Activated naive CD8-positive, alpha-beta T cell treated with anti-CD3 and anti-CD28 coated beads, Interleukin-2, amount 10 ng/mL, durations not matched to agents 7 days and 5 days (primary cell): ENCODE data around the gene GALNT2. TPM values are rescaled to one million over a fixed set of nuclear protein-coding genes. Genes with fewer than 3 reads are reported as not detected.

Source experiments
- ATAC-seq: fragments of 150-1000 bp; cut with Tn5 transposase; one replicate; pipeline ENCODE4 v1.10.0; 2021; ENCODE audit warnings: low read depth, moderate library complexity
- POLR2A ChIA-PET: fragments of 350-600 bp; sonication (Branson Sonifier 250); formaldehyde crosslinking; loops from one replicate; lab custom pipeline; 2021; ENCODE audit warnings: antibody characterized with exemption; lab: Charles Lee
- DNase-seq: peaks from one replicate; pipeline ENCODE4 v3.0.0; 2021
- H3K27ac Mint-ChIP-seq: one replicate; pipeline ENCODE4 v1.8.0; 2022; ENCODE audit warnings: mild to moderate bottlenecking, mixed read lengths
- H3K27me3 Mint-ChIP-seq: one replicate; pipeline ENCODE4 v1.8.0; 2022; ENCODE audit warnings: mild to moderate bottlenecking, moderate library complexity, mixed read lengths
- H3K36me3 Mint-ChIP-seq: one replicate; pipeline ENCODE4 v1.8.0; 2021; ENCODE audit warnings: mild to moderate bottlenecking, mixed read lengths
- H3K4me1 Mint-ChIP-seq: one replicate; pipeline ENCODE4 v1.8.0; 2021; ENCODE audit warnings: mixed read lengths
- H3K4me3 Mint-ChIP-seq: one replicate; pipeline ENCODE4 v1.8.0; 2022; ENCODE audit warnings: mild to moderate bottlenecking, moderate library complexity, mixed read lengths
- H3K9me3 Mint-ChIP-seq: one replicate; pipeline ENCODE4 v1.8.0; 2021; ENCODE audit warnings: mixed read lengths
- total RNA-seq, 2 experiments: library from RNA; stranded (reverse); gene quantifications; one replicate each; pipeline ENCODE4 v1.2.3, GENCODE V29; 2021

The GALNT2 gene
- total RNA-seq, 2 experiments from 2014 or later: 25.3 to 29.0 TPM

- Mint-ChIP-seq H3K4me3 (no peak overlapping the region), H3K4me1 (peaks cover 30% of the 10 kb centered on the region), H3K27me3 (no peaks in the 10 kb centered on the region), H3K36me3 (peaks cover 5% of the 10 kb centered on the region), H3K27ac (no peak overlapping the region), H3K9me3 (no peaks in the 10 kb centered on the region)
- POLR2A ChIA-PET: interaction anchor here (0.6 kb wide), 1 partner anchor 97 kb away, joined by 4 read pairs; no protein-coding TSS in a partner anchor
- no peak for ATAC-seq
- DNase-seq: no peak
These were observed 213.2 kb downstream of the GALNT2 start for GRCh38 chr1:230280054-230280795.

DNA sequence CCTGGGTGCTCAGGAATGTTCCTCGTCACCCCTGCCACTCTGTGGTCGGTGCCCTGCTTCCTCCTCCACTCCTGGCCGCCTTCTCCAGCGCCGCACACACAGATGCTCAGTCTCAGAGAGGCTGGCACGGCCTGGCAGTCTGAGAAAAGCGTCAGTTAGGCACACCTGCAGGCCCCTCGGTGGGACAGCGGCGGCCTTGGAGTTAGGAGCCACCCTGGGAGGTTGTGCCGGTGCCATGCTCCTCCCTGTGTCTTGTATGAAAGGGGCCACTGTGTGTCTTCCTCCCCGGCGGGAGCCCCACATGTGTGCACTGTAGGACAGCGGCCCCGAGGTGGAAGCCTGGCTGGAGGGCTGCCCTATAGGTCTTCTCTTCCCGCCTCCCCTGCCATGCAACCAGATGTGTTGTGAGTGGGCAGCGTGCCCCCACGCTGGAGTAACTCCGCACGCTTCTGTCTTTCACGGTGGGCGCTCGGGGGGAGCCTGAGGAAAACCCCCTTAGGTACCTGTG is 213.9 kb downstream of the GALNT2 start:
- POLR2A ChIA-PET: interaction anchor here (0.6 kb wide), 1 partner anchor 97 kb away, joined by 4 read pairs; no protein-coding TSS in a partner anchor
- Mint-ChIP-seq H3K4me3 (no peak overlapping the region), H3K36me3 (peaks cover 5% of the 10 kb centered on the region), H3K9me3 (no peaks in the 10 kb centered on the region), H3K4me1 (peaks cover 30% of the 10 kb centered on the region), H3K27me3 (no peaks in the 10 kb centered on the region), H3K27ac (peak overlapping the region; percentile 58)
- ATAC-seq (no peak), DNase-seq (peak; percentile 27)

DNA sequence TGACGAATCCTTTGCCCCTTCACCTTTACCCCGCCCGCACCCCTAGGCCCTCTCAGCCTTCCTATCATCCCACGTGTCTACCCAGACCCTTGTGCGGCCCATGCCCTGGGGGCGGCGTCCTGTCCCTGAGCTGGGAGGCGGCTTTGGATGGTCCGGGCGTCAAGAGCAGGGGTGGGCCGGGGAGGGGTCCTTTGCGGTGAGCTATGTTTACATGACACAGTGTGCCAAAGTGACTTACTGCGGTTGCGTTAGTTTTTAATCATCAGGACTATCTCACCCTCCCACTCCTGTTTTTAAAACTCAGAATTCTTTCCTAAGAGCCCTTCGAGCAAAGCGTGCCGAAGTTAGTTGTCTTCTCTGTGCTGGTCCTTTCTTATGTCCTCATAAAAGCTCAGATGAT is 214.5 kb downstream of the GALNT2 start:
- POLR2A ChIA-PET: no interaction called here
- Mint-ChIP-seq H3K4me3 (no peak overlapping the region), H3K4me1 (peaks cover 29% of the 10 kb centered on the region), H3K27ac (peak overlapping the region; percentile 38), H3K36me3 (peaks cover 3% of the 10 kb centered on the region), H3K27me3 (no peaks in the 10 kb centered on the region), H3K9me3 (no peaks in the 10 kb centered on the region)
- DNase-seq (peak; percentile 23), ATAC-seq (no peak)

- H3K27me3 Mint-ChIP-seq: no peaks in the 10 kb centered on the region
- peak overlapping the region; percentile 85 for H3K27ac Mint-ChIP-seq
- peaks cover 1% of the 10 kb centered on the region for H3K36me3 Mint-ChIP-seq
- ATAC-seq (peak; percentile 65), DNase-seq (peak; percentile 23)
- H3K9me3 Mint-ChIP-seq: no peaks in the 10 kb centered on the region
- POLR2A ChIA-PET: no interaction called here
- peak overlapping the region; percentile 55 for H3K4me3 Mint-ChIP-seq
- peaks cover 24% of the 10 kb centered on the region for H3K4me1 Mint-ChIP-seq
These were observed 215.1 kb downstream of the GALNT2 start for GRCh38 chr1:230282157-230282556.

DNA sequence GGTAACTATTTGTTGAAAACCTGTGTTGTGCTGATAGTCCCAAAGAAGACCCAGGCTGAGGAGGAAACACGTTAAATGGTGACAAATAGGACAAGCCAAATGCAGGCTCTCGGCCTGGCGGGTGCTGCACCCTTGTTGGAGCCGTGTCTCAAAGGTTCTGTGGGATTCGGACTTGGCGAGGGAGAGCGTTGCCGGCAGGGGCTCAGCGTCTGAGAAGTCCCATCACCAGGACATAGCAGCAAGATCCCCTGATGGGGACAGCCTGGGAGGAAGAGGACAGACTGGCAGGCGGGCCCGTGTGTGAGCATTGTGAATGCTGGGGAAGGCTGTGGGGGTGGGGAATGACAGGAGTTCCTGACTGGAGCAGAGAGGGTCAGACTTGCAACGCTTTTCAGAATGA is 216.6 kb downstream of the GALNT2 start:
- Mint-ChIP-seq H3K27ac (no peak overlapping the region), H3K4me3 (no peak overlapping the region), H3K4me1 (peaks cover 16% of the 10 kb centered on the region), H3K36me3 (peaks cover 1% of the 10 kb centered on the region), H3K27me3 (no peaks in the 10 kb centered on the region), H3K9me3 (no peaks in the 10 kb centered on the region)
- no peak for ATAC-seq
- peak; percentile 15 for DNase-seq
- POLR2A ChIA-PET: no interaction called here

- POLR2A ChIA-PET: no interaction called here
- Mint-ChIP-seq H3K9me3 (no peaks in the 10 kb centered on the region), H3K4me1 (peaks cover 9% of the 10 kb centered on the region), H3K4me3 (no peak overlapping the region), H3K27me3 (peaks cover 2% of the 10 kb centered on the region), H3K36me3 (peaks cover 1% of the 10 kb centered on the region), H3K27ac (no peak overlapping the region)
- DNase-seq (peak; percentile 4), ATAC-seq (no peak)
These were observed 217.9 kb downstream of the GALNT2 start for GRCh38 chr1:230284891-230285290.

DNA sequence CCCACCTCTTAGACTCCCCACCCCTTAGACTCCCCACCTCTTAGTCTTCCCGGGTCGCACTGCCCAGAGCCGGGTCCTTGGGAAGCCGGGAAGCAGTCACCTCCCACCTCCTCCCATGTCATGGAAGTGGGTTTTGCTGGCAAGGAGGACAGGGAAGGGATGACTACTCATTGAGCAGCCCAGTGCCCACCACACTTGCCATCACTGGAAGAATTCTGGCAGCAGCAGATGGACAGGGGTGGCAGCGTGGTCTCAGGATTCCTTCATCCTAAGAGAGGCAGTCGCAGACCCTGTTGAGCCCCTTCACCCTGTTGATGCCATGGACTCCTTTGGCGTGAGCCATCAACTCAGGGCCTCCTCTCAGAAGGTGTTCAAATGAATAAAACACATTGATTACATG is 218.3 kb downstream of the GALNT2 start:
- POLR2A ChIA-PET: no interaction called here
- peak; percentile 7 for DNase-seq
- no peak overlapping the region for H3K4me3 Mint-ChIP-seq
- ATAC-seq: no peak
- H3K27ac Mint-ChIP-seq: no peak overlapping the region
- H3K4me1 Mint-ChIP-seq: peaks cover 9% of the 10 kb centered on the region
- H3K27me3 Mint-ChIP-seq: peaks cover 2% of the 10 kb centered on the region
- peaks cover 1% of the 10 kb centered on the region for H3K36me3 Mint-ChIP-seq
- no peaks in the 10 kb centered on the region for H3K9me3 Mint-ChIP-seq

GRCh38 chr1:230286166-230286889 is 219.3 kb downstream of the GALNT2 start:
- peaks cover 8% of the 10 kb centered on the region for H3K27me3 Mint-ChIP-seq
- H3K27ac Mint-ChIP-seq: no peak overlapping the region
- H3K4me3 Mint-ChIP-seq: no peak overlapping the region
- no peaks in the 10 kb centered on the region for H3K9me3 Mint-ChIP-seq
- peaks cover 13% of the 10 kb centered on the region for H3K4me1 Mint-ChIP-seq
- POLR2A ChIA-PET: no interaction called here
- H3K36me3 Mint-ChIP-seq: peaks cover 1% of the 10 kb centered on the region
- ATAC-seq (no peak), DNase-seq (peak; percentile 2)

- Mint-ChIP-seq H3K4me3 (no peak overlapping the region), H3K9me3 (no peaks in the 10 kb centered on the region), H3K27me3 (peaks cover 11% of the 10 kb centered on the region), H3K4me1 (peaks cover 14% of the 10 kb centered on the region), H3K36me3 (peaks cover 1% of the 10 kb centered on the region), H3K27ac (peak overlapping the region; percentile 12)
- no peak for ATAC-seq
- DNase-seq: no peak
- POLR2A ChIA-PET: no interaction called here
These were observed 219.8 kb downstream of the GALNT2 start for GRCh38 chr1:230286890-230287269.

DNA sequence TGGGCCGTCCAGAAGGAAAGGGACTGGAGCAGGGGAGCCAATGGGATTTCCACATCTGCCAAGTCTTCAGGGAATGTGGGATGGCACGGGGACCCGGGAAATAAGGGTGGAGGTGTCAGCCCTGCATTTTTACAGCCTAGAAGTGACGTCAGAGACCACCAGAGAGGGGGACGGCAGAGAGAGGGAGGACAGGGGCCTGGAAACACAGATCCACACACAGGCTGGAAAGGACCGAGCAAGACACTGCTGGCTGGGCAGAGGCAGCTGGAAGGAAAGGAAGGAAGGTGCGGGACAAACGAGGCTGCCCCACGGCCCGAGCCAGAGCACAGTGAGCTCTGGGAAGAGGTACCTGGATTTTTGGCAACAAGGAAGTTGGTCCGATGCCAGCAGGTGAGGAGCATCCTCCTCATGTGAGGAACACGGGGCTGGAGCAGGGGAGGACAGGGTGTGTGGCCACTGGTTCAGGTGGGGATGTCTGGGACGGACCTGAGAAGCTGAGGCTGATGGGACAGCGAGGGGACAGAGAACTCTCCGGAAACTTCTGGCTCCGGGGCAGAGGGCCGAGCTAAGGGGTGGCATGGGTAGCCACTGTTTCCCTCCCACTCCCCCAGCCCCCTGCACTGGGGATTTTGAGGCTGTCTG is 220.8 kb downstream of the GALNT2 start:
- no peak overlapping the region for H3K4me3 Mint-ChIP-seq
- no peaks in the 10 kb centered on the region for H3K36me3 Mint-ChIP-seq
- peaks cover 11% of the 10 kb centered on the region for H3K4me1 Mint-ChIP-seq
- POLR2A ChIA-PET: no interaction called here
- H3K27ac Mint-ChIP-seq: no peak overlapping the region
- DNase-seq (no peak), ATAC-seq (no peak)
- no peaks in the 10 kb centered on the region for H3K9me3 Mint-ChIP-seq
- peaks cover 19% of the 10 kb centered on the region for H3K27me3 Mint-ChIP-seq

GRCh38 chr1:230288641-230289349 is 221.8 kb downstream of the GALNT2 start:
- H3K27me3 Mint-ChIP-seq: peaks cover 23% of the 10 kb centered on the region
- no peak overlapping the region for H3K27ac Mint-ChIP-seq
- no peaks in the 10 kb centered on the region for H3K9me3 Mint-ChIP-seq
- H3K4me1 Mint-ChIP-seq: peaks cover 11% of the 10 kb centered on the region
- H3K4me3 Mint-ChIP-seq: no peak overlapping the region
- no peaks in the 10 kb centered on the region for H3K36me3 Mint-ChIP-seq
- no peak for DNase-seq
- POLR2A ChIA-PET: no interaction called here
- no peak for ATAC-seq

GRCh38 chr1:230289350-230289644 is 222.3 kb downstream of the GALNT2 start:
- H3K4me1 Mint-ChIP-seq: peaks cover 11% of the 10 kb centered on the region
- no peak overlapping the region for H3K4me3 Mint-ChIP-seq
- H3K9me3 Mint-ChIP-seq: no peaks in the 10 kb centered on the region
- ATAC-seq (no peak), DNase-seq (no peak)
- H3K36me3 Mint-ChIP-seq: no peaks in the 10 kb centered on the region
- POLR2A ChIA-PET: no interaction called here
- H3K27me3 Mint-ChIP-seq: peaks cover 26% of the 10 kb centered on the region
- H3K27ac Mint-ChIP-seq: no peak overlapping the region
